Suppressor macrophage (primary cell): ENCODE results near the gene AIFM2.
"Not testable (repeated sequence)": the region's sequence is repeated elsewhere in the genome, so short reads cannot be mapped to it uniquely, and the experiment has no call there.

Experiments used
- DNase-seq, 4 experiments: peaks; one replicate each; pipeline ENCODE4 v3.0.0-alpha.2; 2020 to 2022
- total RNA-seq, 17 experiments: gene quantifications; one replicate each; lab custom pipeline; 2026; ENCODE audit warnings: mixed read lengths in 6 of 17, inconsistent platforms in 3 of 17; lab: John Stamatoyannopoulos, UW

The AIFM2 gene
- 17.8 to 48.5 (median 30.5) reads per million in 17 experiments for total RNA-seq

DNA sequence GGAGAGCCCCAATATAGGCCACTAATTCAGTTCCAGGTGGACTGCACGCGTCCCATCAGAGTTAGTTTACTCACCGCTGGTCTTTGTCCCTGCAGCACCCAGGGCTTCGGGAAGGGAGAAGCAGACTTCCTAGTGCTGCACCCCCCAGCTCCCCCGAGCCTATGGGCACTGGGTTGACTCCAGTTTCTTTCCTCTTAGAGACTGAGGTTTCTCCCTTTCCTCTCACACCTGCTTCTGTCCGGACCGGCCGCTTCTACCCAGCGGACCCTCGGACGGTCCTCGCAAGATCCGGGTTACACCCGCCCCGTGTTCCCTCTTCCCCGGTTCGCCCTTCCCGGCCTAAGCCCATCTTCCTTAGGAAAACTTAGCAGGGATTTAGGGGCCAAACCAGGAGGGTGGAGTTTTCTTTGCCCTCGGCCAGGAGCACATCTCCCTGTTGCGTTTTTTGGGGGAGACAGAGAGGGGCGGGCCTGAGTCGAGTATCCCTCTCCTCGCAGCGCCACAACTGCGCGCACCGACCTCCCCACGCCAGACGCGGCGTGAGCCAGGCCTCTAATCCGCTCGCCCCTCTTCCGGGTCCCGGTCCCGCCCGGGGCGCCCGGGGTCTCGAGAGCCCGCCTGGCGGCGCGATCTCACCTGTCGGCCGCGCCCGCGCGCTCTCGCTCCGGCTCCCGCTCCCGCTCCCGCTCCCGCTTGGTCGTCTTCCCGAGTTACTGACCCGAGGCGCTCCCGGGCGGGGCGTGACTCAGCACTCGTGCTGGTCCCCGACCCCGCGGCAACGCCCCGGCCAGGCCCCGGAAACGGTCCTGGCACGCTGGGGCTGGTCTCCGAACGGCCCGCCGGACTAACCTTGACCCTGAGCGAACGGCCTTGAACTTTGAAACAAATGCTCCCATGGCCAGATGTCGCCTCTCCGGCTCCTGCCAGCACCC lies at the start of gene AIFM2:
Gene AIFM2, minus strand, starts transcription at position 728 of the 932 bp plus-strand sequence. CDS start 8,741 bp downstream, outside the sequence.
- peak; percentile 72 to 91 (median 82) for DNase-seq

DNA sequence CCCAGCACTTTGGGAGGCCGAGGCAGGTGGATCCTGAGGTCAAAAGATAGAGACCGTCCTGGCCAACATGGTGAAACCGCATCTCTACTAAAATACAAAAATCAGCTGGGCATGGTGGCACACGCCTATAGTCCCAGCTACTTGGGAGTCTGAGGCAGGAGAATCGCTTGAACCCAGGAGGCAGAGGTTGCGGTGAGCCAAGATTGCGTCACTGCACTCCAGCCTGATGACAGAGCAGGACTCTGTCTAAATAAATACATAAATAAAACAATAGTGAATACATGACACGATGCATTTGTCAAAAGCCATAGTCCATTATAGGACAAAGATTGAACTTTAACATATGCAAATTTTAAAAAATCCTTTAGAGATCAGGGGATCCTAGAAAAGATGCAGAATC lies 46.6 kb upstream of the AIFM2 start:
- DNase-seq, result not testable (repeated sequence)

DNA sequence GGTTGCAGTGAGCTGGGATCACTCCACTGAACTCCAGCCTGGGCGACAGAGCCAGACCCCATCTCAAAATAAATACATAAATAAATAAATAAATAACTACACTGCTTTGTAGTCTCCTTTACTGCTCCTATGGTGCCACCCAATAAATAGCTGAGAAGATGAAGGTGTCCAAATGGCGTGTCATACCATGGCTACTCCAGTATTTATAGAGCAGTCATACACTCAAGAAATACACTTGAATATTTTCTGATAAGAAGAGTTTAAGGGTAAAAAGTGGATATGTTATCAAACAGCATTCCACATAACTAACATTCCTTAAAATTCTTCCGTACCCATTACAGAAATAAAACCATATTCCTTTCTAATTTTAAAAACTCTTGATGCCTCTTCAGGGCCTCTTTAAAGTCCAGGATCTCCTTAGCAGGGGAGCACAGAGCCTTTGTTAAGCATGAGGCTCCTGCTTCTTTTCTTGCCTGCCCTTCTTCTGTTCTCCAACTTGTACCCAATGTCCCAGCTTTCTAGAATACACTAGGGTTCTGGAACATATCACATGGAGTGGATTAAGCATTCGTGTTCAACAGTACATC lies 45.6 kb upstream of the AIFM2 start:
- no peak for DNase-seq

DNA sequence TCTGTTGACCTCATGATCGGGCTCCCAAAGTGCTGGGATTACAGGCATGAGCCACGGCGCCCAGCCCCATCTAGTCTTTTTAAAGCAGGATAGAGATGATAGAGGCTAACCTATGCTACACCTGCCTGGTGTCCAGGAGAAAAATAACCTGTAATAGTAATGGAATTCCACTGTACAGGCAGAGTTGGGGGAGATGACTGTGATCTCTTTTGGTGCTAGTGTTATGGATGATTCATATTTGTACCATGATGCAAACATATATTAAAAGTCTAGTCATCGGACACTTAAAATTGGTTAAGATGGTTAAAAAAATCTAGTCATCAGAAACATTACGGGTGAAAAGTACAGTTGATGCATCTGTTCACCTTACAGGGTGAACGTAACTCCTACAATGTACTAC lies 43.8 kb upstream of the AIFM2 start:
- no peak for DNase-seq

DNA sequence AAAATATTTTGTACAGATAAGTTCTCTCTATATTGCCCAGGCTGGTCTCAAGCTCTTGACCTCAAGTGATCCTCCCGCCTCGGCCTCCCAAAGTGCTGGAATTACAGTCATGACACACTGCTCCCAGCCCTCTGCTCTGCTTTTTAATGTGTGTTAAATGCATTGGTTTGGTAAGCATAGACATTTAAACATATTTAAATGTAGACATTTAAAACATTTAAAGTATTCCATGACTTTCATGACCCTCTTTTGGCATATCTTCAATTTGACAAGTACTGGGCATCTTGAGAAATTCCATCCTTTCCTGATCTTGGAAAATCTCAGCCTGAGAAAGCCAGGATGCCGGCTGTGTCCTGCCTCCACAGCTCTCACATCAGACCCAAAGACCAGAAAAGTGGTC lies 42.9 kb upstream of the AIFM2 start:
- DNase-seq, result no peak

DNA sequence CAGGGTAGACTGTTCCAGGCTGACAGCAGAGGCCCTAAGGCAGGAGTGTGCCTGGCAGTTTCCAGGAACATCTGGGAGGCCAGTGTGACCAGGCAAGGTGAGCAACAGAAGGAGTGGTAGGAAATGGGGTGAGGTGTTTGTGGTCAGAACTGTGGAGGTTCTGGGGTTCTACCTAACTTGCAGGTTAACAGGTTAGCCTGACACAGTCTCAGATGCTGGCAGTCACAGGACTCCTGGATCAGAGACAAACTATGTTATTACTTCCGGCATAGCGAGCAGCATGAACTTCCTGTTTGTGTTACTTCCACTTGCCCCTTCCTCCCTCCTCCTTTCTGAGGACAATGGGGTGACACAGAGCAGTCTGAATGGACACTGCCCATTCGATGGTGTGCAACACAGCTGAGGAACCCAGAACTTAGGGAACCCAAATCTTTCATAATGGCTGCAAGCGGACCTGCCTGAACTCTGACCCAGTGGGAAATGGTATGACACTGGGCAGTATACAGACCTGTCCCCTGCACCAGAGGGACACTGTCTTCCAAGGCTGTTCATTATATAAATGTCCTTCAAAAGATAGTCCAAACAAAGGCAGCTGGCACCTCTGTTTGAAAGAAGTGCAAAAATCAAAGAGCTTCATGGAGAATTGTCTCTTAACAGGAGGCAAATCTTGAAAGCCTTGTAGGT lies 41.6 kb upstream of the AIFM2 start:
- DNase-seq, result peak; percentile 53 to 81 (median 66)

DNA sequence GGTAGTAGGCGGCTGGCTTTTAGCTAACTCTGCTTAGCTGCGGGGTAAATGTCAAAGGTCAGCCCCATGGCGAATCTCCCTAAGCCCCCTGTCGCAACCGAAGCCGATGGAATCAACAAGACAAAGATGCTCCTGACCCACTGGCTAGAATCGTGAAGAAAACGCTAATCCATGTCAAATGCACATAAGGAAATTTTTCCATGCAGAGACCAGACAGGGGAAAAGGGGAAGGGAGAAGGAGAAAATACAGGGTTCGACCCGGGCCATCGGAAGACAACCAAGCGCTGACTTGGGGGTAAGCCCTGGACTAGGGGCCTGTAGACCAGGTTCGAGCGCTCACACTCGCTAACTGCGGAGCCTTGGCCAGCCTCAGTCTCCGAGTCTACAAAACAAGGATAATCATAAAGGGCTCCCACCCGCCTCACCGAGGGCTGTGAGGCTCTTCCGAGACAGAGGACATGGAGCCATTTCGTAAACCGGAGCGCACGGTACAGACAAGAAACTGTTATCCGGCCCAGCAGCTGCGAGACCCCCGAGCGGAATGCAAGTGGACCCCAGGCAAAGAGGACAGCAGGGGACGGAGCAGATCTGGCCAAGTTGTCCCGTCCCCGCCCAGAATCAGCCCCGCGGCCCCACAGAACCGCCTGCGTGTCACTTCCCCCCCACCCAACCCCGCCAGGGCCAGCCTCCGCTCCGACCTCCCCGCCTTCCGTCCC lies 37.2 kb upstream of the AIFM2 start:
- peak; percentile 39 to 58 (median 48) for DNase-seq

DNA sequence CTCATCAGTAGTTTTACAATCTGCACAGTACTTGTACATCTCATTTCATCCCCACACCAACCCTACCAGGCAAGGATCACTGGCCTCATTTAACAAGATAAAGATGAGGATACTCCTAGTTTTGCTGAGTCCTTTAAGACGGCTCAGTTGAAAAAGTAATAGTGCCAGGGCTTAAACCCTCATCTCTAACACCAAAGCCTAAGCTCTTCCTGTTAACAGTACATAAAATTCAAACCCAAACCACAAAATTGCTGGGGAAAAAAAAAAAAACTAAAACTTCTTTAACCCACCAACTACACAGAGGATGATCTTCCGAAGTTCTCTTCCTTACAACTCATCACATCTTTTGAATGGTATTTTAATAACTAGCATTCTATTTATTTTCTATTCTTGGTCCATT lies 36.4 kb upstream of the AIFM2 start:
- no peak for DNase-seq

DNA sequence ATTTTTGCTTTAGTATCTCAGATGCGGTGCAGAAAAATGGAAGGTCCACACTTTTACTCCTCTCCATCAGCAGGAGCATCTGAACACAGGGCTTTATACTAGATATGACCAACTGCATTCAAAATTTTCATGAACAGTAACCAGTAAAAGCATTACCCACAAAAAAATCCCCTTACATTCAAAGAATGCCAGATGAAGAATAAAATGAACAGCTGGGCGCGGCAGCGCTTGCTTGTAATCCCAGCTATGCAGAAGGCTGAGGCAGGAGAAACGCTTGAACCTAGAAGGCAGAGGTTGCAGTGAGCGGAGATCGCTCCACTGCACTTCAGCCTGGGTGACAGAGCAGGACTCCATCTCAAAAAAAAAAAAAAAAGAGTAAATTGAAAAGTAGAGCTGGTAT lies 34.6 kb upstream of the AIFM2 start:
- no peak for DNase-seq

DNA sequence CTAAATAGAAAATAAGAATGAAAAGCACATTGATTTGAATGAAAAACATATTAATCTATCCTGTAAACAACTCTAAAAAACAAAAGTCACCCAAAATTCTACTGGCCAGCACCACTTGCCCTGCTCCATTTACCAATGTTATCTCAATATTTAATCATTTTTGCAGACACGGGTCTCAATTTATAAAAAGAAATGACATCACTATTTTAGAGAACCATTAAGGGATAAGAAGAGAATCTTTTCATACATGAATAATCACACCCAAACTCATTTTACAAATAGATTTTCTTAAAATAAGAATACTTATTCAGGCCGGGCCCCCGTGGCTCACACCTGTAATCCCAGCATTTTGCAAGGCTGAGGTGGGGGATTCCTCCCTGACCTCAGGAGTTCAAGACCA lies 33.8 kb upstream of the AIFM2 start:
- no peak for DNase-seq

DNA sequence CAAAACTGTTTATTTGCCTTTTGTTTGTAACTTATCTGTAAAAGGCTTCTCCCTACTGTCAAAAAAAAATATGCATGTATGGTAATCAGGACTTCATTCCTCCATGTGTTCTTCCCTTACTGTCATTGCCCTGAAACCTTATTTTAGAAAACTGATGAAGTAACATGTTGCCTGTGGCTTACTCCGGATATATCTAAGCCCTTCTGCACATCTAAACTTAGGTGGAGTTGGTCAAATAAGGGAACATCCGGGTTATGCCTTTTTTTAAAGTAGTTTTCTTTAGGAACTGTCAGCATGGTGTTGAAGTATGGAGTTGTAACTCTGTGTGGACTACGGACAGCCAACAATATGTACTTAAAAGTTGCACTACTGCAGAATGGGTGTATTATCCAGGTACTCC lies 31.5 kb upstream of the AIFM2 start:
- peak in 2 of 4 experiments; percentile 34 to 39 for DNase-seq

DNA sequence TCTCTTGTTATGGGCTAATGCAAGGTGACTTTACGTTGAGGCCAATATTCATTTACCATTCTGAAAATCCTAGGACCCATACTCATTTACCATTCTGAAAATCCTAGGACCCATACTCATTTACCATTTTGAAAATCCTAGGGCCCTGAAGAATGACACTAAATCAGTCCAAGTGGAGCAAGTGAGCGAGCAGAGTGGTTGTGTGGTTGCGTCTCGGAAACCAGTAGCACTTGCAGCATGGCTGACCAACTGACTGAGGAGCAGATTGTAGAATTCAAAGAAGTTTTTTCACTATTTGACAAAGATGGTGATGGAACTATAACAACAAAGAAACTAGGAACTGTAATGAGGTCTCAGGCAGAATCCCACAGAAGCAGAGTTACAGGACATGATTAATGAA lies 30.8 kb upstream of the AIFM2 start:
- no peak for DNase-seq

DNA sequence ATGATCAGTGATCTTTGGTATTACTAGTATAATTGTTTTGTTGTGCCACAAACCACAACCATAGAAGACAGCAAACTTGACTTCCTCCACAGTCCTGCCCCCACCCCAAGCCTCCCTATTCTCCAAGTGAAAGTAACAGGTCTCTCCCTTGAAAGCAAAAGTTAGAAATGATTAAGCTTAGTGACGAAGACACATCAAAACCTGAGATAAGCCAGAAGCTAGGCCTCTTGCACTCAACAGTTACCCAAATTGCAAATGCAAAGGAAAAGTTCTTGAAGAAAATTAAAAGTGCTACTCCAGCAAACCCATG lies 30.2 kb upstream of the AIFM2 start:
- DNase-seq, result no peak

DNA sequence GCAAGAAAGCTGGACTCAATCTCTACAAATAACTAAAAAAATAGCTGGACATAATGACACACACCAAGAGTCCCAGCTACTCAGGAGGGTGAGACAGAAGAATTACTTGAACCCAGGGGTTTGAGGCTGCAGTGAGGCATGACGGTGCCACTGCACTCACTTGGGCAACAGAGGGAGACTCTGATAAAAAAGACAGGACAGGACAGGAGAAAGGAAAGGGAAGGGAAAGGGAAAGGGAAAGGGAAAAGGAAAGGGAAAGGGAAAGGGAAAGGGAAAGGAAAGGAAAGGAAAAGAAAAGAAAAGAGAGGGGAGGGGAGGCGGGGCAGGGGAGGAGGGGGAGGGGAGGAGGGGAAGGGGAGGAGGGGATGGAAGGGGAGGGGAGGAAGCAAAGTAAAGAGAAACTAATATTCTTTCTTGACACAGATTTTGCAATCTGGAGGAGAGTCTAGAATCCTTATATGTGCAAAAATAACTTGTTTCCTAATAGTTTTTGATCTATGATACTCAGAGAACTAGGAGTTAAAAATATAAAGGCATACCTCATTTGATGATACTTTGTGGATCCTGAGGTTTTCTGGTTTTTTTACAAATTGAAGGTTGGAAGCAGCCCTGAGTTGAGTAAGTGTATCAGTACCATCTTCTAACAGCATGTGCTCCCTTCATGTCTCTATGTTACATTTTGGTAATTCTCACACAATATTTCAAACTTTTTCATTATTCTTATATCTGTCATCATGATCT lies 29.7 kb upstream of the AIFM2 start:
- DNase-seq, result no peak

DNA sequence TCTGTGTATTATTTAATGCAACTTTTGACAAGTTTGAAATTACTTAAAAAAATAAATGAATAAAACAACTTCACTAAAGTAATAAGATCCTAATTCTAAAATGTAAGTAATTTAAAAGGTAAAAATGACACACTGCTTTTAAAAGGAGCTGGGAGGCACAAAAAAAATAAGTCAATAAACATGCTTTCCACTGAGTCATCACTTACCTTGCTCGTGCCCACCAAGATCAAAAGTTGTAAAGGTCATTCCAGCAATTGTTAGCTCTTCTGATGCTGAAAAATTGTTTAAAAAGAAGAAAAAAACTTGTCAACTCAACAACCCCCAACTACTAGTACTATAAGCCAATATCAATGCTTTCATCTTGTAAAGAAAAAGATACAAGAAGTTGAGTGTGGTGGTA lies 28.2 kb upstream of the AIFM2 start:
- DNase-seq, result no peak

DNA sequence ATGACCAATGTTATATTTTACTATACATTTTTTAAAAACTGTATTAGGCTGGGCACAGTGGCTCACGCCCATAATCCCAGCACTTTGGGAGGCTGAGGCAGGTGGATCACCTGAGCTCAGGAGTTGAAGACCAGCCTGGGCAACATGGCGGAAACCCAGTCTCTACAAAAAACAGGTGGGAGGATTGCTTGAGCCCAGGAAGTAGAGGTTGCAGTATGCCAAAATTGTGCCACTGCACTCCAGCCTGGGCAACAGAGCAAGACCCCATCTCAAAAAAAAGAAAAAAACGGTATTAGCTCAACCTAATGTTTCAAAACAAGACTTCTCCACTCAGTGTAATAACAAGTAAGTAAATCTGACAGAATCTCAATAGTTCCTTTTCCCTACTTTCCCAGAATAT lies 26.7 kb upstream of the AIFM2 start:
- DNase-seq, result not testable (repeated sequence)

DNA sequence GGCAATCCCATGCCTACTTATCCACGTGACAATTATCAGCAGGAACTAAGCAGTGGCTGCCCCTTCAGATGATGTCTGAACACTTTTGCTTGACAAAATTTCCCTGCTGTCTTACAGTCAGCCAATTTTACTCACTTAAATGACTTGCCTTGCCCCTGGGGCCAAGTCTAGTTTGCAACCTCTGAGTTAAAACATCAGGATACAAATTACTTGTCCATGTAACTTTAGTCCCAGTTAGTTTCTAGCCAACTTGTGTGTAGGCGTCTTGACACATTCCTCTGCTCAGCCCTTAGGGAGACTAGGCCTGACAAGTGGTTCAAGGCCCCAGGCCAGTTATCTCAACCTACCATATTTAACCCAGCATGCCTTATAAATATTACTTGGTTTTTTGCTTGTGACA lies 25.5 kb upstream of the AIFM2 start:
- DNase-seq, result no peak

DNA sequence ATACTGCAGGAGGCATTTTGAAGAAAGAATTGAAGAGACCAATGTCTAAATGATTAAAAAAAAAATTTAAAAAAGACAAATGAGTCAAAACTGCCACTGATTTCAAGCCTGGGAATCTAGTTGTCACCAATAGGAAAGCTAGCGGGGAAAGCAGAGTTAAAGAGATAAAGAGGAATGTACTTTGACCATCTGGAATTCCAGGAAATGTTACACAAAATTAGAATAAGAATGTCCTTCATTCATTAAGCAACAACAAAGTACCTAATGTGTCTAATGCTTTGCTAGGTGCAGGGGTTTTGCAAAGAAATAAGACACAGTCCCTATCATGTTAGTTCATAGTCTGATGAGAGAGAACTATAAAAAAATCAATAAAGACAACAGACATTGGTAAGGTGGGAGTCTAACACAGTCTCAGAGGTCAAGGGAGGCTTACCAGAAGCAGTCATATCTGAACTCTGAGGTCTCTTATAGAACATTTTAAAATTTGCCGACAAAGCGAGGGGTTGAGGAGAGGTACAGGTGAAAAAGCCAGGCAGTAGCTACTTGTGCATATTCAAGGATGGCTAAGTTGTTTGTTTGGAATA lies 22.7 kb upstream of the AIFM2 start:
- no peak for DNase-seq

DNA sequence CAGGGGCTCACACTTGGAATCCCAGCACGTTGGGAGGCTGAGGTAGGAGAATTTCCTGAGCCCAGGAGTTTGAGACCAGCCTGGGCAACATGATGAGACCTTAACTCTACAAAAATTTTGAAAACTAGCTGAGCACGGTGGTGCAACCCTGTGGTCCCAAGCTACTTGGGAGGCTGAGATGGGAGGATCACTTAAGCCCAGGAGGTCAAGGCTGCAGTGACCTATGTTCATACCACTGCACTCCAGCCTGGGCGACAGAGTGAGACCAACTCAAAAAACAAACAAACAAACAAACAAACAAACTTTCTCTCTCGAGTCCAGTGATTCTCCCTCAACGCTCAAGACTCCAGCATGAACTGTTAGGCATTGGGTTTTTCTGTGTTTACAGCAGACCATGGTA lies 15.9 kb upstream of the AIFM2 start:
- DNase-seq, result no peak

DNA sequence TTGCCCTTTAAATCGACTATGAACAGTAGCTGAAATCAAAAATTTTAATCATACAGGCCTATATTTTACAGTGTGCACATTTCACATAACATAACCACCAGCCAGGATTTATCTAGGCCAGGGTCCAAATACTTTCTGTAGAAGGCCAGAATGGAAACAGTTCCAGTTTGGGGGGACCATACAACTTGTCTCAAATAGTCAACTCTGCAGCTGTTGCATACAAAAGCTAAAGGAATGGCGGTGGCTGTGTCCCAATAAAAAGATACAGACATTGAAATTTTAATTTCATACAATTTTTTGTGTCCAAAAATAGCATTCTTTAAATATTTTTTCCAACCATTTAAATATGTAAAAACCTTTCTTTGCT lies 14.6 kb upstream of the AIFM2 start:
- no peak for DNase-seq

DNA sequence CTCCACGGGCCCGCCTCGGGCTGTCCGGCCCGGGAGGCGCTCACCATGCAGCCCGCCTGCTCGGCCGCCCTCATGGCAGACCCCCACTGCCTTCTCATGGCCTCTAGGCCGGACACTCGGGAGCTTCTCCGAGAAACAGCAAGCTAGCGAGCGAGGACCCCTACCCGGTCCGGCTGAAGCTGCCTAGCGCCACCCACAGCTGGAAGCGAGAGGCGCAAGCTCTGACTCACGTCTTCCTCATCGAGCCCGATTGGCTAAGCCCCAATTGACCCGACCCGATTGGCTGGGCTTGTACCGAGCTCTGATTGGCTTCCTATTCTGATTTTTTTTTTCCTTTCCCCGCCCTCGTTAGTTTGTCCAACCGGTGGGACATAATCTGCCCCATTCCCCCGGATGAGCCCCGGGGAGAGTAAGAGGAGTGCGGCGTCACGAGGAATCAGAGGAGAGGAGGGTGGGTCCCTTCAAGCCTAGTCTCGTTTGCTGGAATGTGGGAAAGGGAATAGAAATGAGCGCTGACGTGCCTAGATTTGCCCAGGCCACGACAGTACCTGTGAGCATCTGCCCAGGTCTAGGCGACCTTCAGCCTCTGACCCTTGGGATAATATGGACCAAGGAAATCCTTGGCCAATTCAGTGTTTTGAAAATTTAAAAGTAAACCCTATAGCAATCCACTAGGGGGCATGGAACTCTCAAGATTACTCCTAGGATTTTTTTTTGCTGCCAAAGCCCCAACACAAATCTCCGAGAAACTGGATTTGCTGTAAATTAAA lies 14.0 kb upstream of the AIFM2 start, which contains the start of gene TYSND1:
Gene TYSND1, minus strand, starts transcription at position 212 of the 770 bp plus-strand sequence. Its CDS starts 114 bp downstream, at position 98.
- DNase-seq, result peak; percentile 95 to 98 (median 96)
